Esophagus squamous epithelium (tissue), 4 donors: ENCODE measurements around the gene C12orf56.

Experiments
- CTCF ChIP-seq, 6 experiments: fragments of 450-650 bp in 4 of 6; fragments of 200-600 bp in 2 of 6; sonication (generic) in 2 of 6; IDR thresholded peaks; one replicate each; pipeline ENCODE4 v1.5.1; 2016 to 2019; ENCODE audit warnings: antibody characterized with exemption in 6 of 6, mild to moderate bottlenecking in 4 of 6, moderate library complexity in 4 of 6
- POLR2A ChIP-seq, 4 donors: fragments of 450-650 bp; IDR thresholded peaks; one replicate each; pipeline ENCODE4 v1.6.1; 2017; ENCODE audit warnings: antibody characterized with exemption in 4 of 4, mild to moderate bottlenecking in 4 of 4, moderate library complexity in 3 of 4

DNA sequence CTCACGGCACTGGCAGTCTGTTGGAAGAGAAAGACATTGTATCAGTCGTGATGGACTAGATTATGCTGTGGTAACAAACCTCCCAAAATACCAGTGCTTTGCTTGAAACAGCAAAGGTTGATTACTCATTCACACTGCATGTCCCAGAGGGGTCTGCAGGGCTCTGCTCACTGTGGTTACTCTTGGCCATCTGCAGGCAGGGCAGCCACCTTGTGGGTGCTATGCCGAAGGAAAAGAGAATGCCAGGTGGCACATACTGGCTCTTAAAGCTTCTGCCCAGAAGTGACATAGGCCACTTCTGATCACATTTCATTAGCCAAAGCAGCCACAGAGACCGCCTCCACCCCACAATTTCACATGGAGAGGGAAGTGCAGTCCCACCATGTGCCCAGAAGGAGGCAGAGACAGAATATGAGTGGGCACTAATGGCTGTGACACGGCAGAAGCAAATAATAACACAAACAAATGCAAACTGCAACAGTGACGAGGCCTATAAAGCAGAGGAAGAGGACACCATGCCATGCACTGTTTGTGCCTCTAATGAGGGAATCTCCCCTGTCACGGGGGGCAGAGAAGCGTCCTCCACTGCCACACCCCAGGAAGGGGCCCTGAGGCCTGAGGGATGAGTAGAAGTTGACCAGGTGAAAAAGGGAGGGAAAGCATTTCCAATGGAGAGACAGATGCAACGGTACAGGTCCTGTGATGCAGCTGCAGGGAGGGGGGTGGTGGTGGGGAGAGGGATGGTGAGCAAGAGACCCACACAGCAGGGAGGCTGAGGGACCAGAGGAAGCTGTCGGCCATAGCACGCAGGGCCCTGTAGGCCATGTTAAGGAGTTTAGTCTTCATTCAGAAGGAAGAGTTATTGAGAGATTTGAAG lies 116.8 kb downstream of the C12orf56 start:
- TF ChIP-seq CTCF (IDR thresholded peaks at IDR 0.05): peak in 4 of 6 experiments; percentile 24 to 55 (median 35)
- TF ChIP-seq POLR2A (IDR thresholded peaks at IDR 0.05): no peak
